Measurements from ENCODE around the gene IL22.
"Not testable (repeated sequence)": the region's sequence is repeated elsewhere in the genome, so short reads cannot be mapped to it uniquely, and the experiment has no call there.

IL22 gene

DNA sequence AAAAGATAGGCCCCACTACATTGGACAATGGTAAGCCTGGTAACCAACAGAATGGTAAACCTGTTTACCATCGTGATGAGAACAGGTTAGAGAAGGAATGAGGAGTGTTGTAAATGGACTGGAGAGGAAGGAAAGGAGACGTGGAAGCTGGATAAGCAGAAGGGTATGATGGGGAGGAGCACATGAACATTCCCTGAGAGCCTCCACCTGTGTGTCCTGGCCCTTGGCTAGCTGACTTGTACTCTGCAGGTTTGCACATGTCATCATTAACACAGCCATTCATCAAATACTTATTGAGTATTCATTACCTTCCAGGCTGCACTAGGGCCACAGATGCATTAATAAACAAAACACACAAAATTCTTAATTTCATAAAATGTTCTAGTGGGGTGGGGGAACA, 23.4 kb downstream of the IL22 start:
- DNase-seq (ENCODE audit: low spot score) = no peak

DNA sequence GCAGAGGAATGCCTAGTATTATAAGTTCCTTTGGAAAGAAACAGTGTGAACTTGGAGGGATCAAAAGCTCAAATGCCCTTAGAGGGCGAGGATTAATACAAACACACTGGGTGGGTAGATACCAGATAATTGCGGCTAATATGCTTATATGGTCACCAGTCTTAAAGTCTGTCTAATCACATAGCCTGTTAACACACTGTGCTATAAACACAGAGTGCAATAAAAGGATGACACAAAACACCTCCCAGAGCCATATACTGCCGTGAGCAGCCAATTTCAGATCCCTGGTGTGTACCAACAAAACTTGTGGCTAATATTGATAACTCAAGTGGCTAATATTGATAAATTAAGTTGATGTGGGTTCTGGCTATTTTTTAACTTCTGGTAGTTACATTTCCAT, 26.0 kb downstream of the IL22 start:
- DNase-seq (ENCODE audit: low spot score) = no peak

DNA sequence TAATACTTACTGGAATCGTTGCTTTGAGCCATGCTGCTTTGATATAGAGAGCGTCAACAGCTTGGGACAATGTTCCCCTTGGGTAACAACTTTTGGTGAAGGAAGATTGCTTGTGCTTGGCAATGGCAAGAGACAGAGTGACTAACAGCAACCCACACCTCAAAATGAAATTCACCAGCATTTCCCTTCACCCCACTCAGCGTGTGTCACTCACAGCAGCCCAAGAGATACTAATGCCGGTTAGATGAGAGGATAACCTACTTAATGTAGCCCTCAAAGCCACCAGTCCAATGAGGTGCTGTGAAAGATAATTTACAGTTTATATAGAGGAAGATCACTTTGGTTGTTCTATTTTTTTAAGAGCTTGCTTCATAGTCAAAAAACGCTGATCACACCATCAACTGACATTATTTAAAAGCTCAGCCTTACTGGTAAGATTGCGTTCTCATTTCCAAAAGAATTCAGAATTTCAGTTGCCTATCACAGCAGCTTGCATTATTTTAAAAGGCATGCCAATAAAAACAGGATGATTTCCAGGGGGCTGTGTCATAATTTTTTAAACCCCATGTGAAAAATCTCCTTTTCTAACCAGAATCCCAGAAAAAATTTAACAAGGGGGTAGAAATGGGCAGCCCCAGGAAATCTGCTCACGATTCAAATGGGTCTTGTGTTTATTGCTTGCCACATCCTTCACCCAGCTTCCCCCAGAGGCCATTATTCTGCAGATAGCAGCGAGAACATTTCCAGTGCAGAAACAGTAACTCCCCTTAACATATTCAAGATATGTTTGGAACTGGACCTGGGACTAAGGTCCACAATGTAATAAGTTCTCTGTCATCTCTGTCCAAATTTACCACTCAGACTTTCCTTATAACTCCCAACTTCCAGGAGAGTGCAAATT, 27.6 kb downstream of the IL22 start, which contains the start of gene IL26:
IL26 (minus strand) TSS at position 235 of the 901 bp plus-strand sequence; CDS start at position 181, 54 bp downstream.
- no peak for DNase-seq (ENCODE audit: low spot score)

DNA sequence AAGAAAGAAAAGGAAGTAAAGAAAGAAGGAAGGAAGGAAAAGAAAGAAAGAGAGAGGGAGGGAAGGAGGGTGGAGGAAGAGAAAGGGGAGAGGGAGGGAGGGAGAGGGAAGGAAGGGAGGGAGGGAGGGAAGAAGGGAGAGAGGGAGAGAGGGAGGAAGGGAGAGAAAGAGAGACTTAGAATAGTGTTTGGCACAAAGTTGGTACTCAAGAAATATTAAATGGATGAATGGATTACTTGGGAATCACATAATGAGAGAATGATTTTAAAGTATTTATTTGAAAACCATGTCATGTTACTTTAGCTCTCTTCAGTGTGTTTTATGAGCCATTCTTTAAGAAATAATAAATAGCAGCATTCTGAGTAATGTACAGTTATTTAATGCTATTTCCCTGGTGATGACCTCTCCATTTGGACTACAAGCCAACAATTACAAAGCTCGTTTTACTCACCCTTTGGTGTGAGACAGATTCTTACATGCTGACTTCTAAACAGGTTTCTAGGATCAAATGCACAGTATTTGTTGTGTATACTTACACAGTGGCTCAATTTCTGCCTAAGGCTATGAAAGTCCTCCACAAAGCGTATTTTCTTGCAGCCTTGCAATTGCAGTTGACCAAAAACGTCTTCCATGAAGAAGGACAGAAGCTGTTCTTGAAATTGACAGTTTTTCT, 28.7 kb downstream of the IL22 start:
- DNase-seq (ENCODE audit: low spot score) = no peak

DNA sequence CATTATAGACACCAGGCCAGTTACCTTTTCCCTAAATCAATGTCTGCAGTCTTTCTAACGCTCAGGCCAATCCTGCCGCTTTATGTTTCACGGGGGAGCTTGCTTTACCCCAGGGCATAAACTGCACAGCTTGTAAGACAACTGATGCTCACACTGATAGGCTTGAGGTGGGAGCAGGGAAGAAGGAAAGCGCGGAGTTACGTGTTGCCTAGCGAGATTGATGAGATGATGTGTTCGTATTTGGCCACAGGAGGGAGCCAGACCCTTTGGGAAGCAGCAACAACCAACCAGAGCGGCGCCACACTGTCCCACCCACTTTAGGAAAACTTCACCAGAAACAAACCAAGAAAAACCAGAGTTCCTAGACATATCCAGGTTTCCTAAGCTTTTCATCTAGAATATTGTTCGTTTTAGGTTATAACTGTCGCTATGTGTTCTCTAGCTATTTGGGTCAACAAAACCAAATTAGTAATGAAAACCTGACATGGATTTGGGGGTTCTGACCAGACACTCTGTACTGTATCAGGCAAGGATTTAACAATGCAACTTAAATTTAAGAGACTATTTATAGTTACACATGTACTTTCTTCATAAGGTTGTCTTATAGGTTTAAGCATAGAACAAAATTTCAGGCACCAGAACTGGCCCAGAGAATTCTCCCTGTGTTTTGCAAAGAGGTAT, 30.2 kb downstream of the IL22 start:
- DNase-seq (ENCODE audit: low spot score) = peak; percentile 33

DNA sequence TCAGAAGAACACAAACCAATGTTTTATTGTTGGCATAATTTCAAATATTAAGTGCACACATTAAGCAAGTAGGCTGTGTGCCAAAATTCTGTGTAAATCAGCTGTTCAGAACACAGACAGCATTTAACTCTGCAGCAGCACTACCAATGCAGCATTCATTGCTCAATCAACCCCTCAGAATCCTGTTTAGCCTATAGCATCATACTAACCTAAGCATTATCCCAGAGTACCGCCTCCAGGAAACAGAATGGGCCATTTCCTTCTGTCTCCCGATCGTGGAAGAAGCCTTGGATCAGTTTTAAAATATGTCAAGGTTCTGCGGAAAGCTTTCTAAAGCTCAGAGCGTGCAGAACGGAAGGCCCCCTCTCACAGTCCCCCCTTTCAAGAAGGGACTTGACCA, 31.1 kb downstream of the IL22 start:
- no peak for DNase-seq (ENCODE audit: low spot score)

DNA sequence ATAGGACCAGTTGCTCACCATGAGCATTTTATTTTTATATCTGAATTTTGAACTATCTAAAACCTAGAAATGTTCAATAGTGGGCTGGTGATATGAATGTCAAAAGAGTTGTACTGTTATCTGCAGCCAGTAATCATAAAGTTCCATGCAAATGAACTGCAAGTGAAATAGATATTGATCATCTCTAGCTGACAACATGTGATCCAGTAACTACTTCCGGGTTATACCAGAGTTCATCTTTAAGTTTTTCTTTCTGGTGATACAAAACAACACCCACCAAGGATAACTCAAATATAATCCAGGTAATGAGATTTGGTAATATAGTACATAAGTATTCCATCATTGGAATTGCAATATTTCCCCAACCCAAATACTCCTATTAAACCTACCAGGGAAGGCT, 31.9 kb downstream of the IL22 start:
- DNase-seq (ENCODE audit: low spot score) = no peak

DNA sequence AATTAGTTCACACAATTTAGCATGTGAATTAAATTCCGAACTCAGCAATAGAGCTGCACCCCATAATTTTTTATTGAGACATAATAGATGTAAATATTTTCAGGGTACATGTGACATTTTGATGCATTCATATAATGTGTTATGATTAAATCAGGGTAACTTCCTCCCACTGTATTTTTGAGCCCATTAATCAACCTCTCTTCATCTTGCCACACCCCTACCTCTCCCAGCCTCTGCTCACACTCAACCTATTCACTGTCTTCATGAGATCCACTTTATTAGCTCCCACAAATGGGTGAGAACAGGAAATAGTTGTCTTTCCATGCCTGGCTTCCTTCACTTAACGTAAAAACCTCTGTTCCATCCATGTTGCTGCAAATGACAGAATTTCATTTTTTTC, 42.5 kb downstream of the IL22 start:
- no peak for DNase-seq (ENCODE audit: low spot score)

DNA sequence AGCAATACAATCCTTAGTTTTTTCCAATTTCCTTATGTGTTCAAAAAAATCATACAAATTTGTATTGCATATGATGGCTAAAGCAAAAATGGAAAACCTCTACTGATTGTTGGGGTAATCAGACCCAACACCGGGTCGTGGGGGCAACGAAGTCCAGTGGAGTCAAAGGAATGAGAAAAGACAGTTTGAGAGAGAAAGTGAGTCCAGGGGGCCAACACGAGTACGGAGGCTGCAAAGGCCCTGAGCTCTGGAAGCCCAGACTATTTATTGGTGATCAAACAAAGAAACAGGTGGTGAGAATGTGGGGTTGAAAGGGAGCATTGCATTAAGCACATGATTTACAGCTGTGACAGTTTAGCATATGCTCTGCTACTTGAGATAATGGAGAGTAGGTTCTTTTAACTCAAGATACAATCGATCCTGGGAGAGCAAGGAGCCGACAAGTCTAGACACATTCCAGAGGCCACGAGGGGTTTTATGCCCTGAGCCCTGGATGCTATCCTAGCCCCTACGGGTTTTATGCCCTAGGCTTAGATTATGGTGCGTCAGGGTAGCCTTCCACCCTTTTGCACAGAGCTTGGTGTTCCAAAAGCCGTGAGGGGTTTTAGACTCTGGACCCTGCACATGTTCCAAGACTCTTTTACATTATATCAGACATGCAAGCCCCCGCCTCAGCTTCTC, 44.2 kb downstream of the IL22 start:
- not testable (repeated sequence) for DNase-seq (ENCODE audit: low spot score)

DNA sequence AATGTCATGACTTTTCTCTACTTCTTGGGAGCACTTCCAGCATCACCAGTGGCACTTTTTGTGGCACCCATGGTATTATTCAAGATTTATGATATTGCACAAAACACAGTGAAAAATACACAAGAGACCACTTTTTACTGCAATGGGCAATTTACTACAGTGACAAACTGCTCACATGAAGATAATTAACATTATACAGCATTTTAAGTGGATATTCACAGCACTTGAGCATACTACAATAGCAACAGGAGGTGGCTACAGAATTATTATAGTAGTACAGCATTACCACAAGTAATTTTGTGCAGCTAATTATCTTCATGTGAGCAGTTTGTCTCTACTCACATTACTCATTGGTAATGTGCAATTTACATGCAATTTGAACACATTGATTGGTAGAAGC, 46.1 kb downstream of the IL22 start:
- DNase-seq (ENCODE audit: low spot score) = no peak

DNA sequence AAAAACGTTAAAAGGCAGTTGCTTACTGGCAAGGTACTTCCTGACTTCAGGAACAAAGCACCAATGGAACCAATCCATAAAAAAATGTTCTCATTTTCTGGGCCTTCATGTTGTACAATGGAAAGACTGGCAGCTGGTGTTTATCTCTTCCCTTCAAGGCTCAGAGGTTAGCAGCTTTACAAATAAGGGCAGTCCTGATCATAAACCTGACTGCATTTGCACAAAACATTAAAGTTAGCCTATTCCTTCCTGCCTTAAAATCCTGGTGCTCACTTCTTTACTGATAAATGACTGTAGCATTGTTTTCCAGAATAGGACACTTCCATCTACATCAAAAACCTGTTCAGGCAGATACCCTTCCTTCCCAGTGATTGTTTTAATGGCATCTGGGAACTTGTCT, 47.0 kb downstream of the IL22 start:
- no peak for DNase-seq (ENCODE audit: low spot score)

DNA sequence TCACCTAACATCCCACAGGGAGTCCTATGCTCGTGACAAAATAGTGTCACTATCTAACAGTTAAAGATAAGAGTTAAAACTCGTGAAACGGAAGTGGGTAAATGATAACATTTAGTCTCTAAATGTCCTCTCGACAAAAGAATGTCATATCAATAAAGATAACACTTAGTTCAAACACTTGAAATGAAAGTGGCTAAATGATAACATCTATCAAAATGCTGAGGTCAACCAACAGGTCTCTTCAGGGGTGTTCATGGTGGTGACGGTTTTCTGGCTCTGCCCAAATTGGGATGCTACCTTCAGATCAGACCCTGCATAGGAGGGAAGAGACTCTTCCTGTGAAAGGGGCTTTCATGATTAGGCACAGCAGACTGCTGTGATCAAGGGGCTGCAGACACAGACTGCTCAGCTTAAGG, 49.9 kb downstream of the IL22 start:
- DNase-seq (ENCODE audit: low spot score) = no peak

DNA sequence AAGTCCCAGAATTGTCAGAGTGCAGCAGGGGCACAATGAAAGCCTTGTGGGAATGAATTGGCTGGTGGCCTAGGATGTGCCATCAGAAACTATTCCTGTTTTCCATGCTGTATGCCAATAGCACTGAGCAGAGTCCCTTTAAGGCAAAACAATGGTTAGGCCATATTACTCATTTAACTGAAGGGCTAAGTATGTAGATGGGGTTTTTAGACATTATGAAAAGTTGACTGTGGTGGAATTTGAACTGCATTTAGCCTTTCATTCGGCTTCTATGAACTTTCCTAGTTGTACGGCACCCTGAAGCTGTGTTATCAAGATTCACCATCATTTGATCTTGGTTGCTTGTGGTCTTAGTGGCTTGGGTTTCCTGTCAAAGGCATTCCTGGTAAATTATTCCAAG, 52.5 kb downstream of the IL22 start:
- DNase-seq (ENCODE audit: low spot score) = no peak

DNA sequence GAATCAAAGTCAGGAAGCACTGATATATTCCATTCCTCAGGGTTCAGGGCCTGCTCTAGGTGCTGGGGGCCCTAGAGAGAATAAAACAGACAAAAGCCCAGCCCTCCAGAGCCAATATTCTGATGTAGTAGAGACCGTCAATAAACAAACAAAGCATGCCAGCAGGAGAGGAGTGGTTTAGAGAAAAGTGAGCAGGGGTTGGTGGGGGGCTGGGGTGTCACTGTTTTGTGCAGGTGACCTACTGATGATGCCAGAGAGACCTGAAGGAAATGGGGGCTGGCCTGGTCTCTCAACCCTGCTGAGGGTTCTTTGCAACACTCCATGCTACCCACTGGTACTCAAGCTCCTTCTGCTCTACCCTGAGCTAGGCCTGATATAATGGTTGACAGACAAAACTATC, 54.3 kb downstream of the IL22 start:
- no peak for DNase-seq (ENCODE audit: low spot score)

DNA sequence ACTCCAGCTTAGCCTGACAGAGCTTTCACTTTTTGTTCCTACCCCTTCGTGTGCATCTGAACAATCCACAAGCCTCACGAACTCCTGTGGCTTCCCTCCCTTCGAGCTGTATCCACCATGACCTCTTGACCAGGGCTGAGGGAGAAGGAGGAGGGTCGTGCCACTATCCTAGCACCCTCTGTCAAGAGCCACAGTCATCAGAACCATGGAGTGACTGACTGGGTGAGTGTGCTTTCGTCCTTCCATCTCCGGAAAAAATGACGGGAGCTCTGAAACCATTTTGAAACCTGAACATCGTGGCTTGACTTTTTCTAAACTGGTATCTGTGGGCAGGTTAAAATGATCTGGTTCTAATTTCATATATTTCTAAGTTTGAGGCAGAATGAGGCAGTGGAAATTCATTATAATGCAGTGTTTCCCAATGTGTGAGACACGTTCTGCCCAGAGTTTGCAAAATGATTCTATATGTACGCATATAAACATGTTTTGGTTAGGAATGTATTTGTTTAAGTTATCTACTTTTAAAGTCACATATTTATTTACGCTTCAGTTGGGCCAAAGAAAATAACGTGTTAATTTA, 54.8 kb downstream of the IL22 start:
- no peak for DNase-seq (ENCODE audit: low spot score)
